Muscle layer of duodenum (tissue), 2 donors: Measurements from ENCODE around the gene NUP43.

Experiments
- H3K27ac ChIP-seq: one replicate; pipeline ENCODE4 v1.7.0; 2013; ENCODE audit warnings: mild to moderate bottlenecking, low read length
- H3K27me3 ChIP-seq: one replicate; pipeline ENCODE4 v1.7.0; 2013; ENCODE audit warnings: low read depth, mild to moderate bottlenecking, control low read depth, low read length
- H3K36me3 ChIP-seq, 2 donors: one replicate each; pipeline ENCODE4 v1.7.0; 2013; ENCODE audit warnings: low read length in 2 of 2, control low read depth in 1 of 2, mild to moderate bottlenecking in 1 of 2; ENCODE audit not compliant: insufficient read depth in 2 of 2, control insufficient read depth in 1 of 2
- H3K4me1 ChIP-seq, 2 donors: one replicate each; pipeline ENCODE4 v1.7.0; 2013; ENCODE audit warnings: low read length in 2 of 2, mild to moderate bottlenecking in 2 of 2, control low read depth in 1 of 2, moderate library complexity in 1 of 2; ENCODE audit not compliant: insufficient read depth in 2 of 2, control insufficient read depth in 1 of 2
- H3K4me3 ChIP-seq, 2 donors: one replicate each; pipeline ENCODE4 v1.7.0; 2013; ENCODE audit warnings: low read length in 2 of 2, low read depth in 1 of 2, mild to moderate bottlenecking in 1 of 2
- H3K9me3 ChIP-seq, 2 donors: one replicate each; pipeline ENCODE4 v1.7.0; 2013; ENCODE audit warnings: low read length in 2 of 2, control low read depth in 1 of 2, mild to moderate bottlenecking in 1 of 2; ENCODE audit not compliant: control insufficient read depth in 1 of 2
- donor health status: healthy.

NUP43 gene

DNA sequence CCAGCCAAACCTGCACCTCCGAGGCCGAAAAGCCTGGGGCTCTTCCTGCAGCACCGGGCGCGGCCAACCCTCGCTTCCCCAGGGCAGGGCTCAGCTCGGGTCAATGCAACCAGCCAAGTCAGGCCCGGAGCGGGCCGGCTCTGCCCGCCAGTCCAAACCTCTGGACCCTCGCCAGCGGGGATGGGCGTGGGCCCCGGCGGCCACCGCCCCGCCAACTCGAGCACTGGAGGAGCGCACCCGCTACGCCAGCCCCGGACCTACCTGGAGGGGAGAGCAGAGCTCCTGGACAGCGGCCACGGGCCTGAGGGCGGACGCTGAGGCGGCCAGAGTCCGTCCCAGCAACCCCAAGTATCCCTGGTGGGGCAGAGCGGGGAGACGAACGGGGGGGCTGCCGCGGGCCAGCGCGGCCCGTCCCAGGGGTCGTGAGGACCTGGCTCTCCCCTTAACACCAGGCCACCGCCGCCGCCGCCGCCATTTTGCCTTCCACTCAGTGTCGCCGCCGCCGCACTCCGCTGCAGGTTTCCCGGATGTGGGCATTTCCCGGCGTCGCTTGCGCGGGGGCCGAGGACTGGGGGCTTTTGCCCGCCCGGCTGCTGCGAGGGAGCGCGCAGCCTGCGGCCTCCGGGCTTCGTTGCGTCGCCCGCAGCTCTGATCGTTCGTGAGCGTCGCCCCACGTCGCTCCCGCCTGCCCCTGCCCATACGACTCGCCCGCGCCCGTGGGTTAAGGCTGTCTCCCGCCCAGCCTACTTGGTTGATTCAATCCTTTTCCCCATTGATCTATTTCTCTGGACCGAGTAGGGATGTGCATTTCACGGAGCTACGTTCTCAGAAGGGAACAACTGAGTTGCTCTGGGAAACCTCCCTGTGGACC is 28.5 kb downstream of the NUP43 start, which contains the start of gene LATS1:
LATS1 (minus strand) TSS at position 514 of the 871 bp plus-strand sequence. CDS start 15,975 bp downstream, outside the sequence.
- H3K4me1 ChIP-seq, result peaks cover 7 to 16% of the 10 kb centered on the region in 2 donors
- H3K9me3 ChIP-seq, result no peaks in the 10 kb centered on the region
- H3K4me3 ChIP-seq, result peak within 1 kb of the TSS; percentile 96 to 99
- H3K27ac ChIP-seq, result peak within 1 kb of the TSS; percentile 92
- no peaks in the 10 kb centered on the region for H3K27me3 ChIP-seq
- H3K36me3 ChIP-seq, result peaks cover 0 to 7% of the 10 kb centered on the region in 2 donors

DNA sequence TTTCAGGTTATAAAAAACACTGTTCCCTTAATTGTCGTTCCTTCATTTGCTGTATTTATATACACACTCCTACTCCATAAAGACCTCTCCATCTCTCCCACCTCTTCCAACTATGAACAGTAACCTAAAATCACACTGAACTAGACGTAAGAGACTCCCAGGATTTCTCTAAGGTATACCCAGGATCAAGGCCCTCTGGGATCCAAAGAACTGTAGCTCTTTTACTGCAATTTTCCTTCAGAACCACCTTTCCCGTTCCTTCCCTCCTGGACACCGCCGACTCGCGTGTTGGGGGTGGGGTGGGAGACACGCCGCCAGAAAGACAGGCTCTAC is 29.1 kb downstream of the NUP43 start:
- peak overlapping the region; percentile 92 for H3K27ac ChIP-seq
- peaks cover 0 to 7% of the 10 kb centered on the region in 2 donors for H3K36me3 ChIP-seq
- H3K4me3 ChIP-seq, result peak overlapping the region; percentile 96 to 99
- H3K9me3 ChIP-seq, result no peaks in the 10 kb centered on the region
- H3K27me3 ChIP-seq, result no peaks in the 10 kb centered on the region
- H3K4me1 ChIP-seq, result peaks cover 7 to 16% of the 10 kb centered on the region in 2 donors

DNA sequence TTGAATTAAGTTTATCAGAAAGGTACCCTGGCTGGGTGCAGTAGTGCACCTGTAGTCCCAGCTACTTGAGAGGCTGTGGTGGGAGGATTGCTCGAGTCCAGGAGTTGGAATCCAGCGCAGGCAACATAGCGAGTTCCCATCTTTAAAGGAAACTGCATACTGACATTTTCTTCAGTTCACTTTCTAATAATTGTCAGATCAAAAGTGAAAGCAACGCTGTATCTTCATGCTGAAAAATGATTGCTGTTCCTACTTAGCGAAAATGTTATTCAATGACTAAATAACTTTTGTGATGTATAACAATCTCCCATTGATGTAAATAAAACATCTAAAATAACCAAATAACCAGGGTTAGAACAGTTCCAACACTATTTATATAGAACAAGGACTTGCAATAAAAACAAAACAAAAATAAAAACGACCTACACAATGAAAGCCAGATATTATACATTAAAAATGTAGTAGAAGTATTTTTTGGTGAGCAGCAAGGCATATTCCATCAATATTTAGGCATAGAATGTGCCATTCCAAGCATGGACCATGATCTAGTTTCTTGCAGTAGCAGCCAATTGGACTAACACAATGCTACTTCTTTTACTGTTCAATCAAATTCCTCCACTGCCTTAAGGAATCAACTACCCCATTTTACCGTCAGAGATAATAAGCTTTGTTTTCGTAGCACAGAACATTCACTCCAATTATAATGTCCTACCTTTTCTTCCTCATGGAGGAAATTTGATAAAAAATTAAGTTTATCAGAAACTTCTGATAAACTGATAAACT is 30.0 kb downstream of the NUP43 start:
- Histone ChIP-seq H3K27ac (peak overlapping the region; percentile 92), H3K36me3 (peaks cover 4 to 7% of the 10 kb centered on the region in 2 donors), H3K4me3 (peak overlapping the region; percentile 96 to 99), H3K9me3 (no peaks in the 10 kb centered on the region), H3K27me3 (no peaks in the 10 kb centered on the region), H3K4me1 (peaks cover 7 to 16% of the 10 kb centered on the region in 2 donors)

DNA sequence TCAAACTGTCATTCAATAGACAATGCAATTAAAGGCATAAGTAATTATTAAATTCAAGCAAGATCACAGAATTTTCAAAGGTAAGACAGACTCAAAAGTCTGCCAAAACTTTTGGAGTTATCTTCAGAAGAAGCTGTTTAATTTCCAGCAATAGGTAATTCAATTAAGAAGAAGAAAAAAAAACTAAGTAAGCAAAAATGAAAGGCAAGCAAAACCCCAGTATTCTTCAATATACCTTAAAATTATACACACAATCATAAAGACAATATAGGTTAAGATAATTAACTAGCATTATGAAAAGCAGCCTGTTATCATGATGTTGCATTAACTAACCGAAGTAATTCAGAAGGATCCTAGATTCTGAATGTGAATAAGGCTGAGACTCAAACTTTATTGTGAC is 31.9 kb downstream of the NUP43 start:
- no peak overlapping the region for H3K27ac ChIP-seq
- H3K36me3 ChIP-seq, result peaks cover 4 to 7% of the 10 kb centered on the region in 2 donors
- no peaks in the 10 kb centered on the region for H3K27me3 ChIP-seq
- H3K9me3 ChIP-seq, result no peaks in the 10 kb centered on the region
- no peak overlapping the region for H3K4me3 ChIP-seq
- peaks cover 11 to 16% of the 10 kb centered on the region in 2 donors for H3K4me1 ChIP-seq

DNA sequence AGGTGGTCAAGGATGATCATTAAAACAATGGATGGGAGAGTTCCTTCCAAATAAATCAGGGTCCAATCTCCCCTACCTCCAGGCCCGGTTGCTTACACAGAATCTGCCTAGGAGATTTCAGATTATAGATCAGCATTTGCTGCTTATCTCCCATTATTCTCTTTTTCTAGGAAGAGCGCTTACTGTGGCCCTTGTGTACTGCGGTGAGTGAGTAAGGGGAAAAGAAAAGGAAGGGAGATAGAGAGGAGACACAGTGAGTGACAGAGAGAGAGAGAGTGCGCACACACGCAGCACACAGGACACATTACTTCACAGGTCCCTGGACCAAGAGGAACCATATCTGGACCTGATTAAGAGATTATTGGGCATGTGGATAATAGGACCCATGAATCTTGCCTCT is 34.6 kb downstream of the NUP43 start:
- H3K27ac ChIP-seq, result no peak overlapping the region
- peaks cover 0 to 4% of the 10 kb centered on the region in 2 donors for H3K36me3 ChIP-seq
- peaks cover 11 to 17% of the 10 kb centered on the region in 2 donors for H3K4me1 ChIP-seq
- no peaks in the 10 kb centered on the region for H3K27me3 ChIP-seq
- H3K9me3 ChIP-seq, result no peaks in the 10 kb centered on the region
- no peak overlapping the region for H3K4me3 ChIP-seq

DNA sequence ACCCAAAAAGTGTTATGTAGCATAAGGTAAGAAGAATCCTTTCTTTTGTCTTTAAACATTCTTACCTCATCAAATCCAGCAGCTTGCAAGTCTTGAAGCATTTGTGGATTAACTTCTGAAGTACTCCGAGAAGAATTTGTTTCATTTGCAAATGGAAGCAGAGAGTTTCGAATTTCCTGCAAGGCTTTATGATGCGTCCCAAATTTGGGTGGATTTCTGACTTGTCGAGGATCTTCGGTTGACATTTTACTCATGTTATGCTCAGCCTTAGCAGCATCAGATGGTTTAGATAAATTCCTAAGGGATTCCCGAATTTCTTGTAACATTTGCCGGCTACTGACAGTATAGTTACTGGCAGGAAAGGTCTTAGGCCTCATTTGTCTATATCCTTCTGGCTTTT is 44.6 kb downstream of the NUP43 start:
- no peak overlapping the region for H3K4me3 ChIP-seq
- H3K4me1 ChIP-seq, result peaks cover 0 to 16% of the 10 kb centered on the region in 2 donors

DNA sequence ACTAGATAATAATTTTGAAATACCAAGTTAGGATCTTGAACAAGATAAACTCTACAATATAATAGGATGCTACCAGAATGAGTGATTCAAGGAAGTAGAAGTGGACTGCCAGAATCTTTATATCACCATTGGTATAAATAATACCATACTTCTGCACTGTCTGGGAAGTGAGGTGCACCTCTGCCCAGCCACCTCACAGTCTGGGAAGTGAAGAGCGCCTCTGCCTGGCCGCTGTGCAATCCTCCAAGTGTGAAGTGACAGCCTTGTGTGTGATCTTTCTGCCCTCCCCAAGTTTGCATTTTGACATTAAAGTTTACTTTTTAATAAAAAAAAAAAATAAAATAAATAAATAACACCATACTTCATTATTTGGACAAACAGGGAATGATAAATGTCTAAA is 47.2 kb downstream of the NUP43 start:
- no peak overlapping the region for H3K4me3 ChIP-seq
- peaks cover 0 to 1% of the 10 kb centered on the region in 2 donors for H3K36me3 ChIP-seq
- peaks cover 0 to 14% of the 10 kb centered on the region in 2 donors for H3K4me1 ChIP-seq

More for the DNA sequence above, 44.6 kb downstream of the NUP43 start:
- no peaks in the 10 kb centered on the region for H3K9me3 ChIP-seq
- no peaks in the 10 kb centered on the region for H3K27me3 ChIP-seq
- H3K27ac ChIP-seq, result no peak overlapping the region
- H3K36me3 ChIP-seq, result no peaks in the 10 kb centered on the region

DNA sequence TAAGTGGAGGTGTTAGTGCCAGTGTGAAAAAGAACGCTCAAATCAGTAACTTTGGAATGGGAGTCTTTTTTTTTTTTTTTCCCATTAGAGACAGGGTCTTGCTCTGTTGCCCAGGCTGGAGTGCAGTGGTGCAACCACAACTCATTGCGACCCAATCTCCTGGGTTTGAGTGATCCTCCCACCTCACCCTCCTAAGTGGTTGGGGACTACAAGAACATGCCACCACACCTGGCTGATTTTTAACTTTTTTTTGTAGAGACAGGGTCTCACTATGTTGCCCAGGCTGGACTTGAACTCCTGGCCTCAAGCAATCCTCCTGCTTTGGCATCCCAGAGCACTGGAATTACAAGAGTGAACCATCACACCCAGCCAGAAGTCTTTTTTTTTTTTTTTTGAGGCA is 48.2 kb downstream of the NUP43 start:
- peaks cover 4 to 5% of the 10 kb centered on the region in 2 donors for H3K36me3 ChIP-seq
- H3K9me3 ChIP-seq, result no peaks in the 10 kb centered on the region
- no peak overlapping the region for H3K4me3 ChIP-seq
- H3K27ac ChIP-seq, result no peak overlapping the region
- peaks cover 0 to 14% of the 10 kb centered on the region in 2 donors for H3K4me1 ChIP-seq
- H3K27me3 ChIP-seq, result no peaks in the 10 kb centered on the region

More for the DNA sequence above, 47.2 kb downstream of the NUP43 start:
- H3K27ac ChIP-seq, result no peak overlapping the region
- no peaks in the 10 kb centered on the region for H3K9me3 ChIP-seq
- no peaks in the 10 kb centered on the region for H3K27me3 ChIP-seq

DNA sequence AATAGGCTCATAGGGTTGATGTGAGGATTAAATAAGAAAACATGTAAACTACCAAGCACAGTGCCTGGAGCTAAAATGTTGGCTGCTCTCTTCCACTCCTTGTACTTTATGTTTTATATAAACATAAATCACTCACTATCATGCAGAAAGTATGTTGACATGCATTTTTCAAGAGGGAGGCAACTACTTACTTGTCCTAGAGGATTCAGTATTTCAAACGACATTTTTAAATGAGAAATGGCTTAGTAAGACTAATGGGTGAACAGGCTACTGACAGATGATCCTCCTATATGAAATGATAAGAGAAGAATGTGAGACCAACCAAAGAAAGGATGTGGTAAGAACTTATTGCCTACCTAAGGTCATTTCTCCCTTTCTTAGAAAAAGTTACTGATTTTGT is 49.4 kb downstream of the NUP43 start:
- no peak overlapping the region for H3K27ac ChIP-seq
- no peak overlapping the region for H3K4me3 ChIP-seq
- H3K27me3 ChIP-seq, result no peaks in the 10 kb centered on the region
- no peaks in the 10 kb centered on the region for H3K9me3 ChIP-seq
- peaks cover 9 to 11% of the 10 kb centered on the region in 2 donors for H3K36me3 ChIP-seq
- H3K4me1 ChIP-seq, result peaks cover 0 to 11% of the 10 kb centered on the region in 2 donors

DNA sequence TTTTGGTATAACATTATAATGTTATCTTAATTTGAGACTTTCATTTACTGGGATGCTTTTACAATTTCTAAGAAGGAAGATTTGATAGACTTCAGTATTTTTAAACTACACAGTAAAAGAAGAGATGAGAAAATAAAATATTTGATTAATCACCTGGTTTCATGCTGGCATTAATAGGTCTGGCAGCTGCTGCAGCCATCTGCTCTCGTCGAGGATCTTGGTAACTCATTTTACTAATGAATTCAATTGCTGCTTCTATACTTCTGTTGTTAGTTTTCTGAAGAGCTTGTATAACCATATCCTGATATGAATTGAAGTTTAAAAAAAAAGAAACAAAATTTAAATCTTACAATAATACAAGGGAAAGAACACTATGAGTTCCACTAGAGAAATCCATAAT is 51.4 kb downstream of the NUP43 start:
- no peaks in the 10 kb centered on the region for H3K9me3 ChIP-seq
- H3K4me3 ChIP-seq, result no peak overlapping the region
- H3K4me1 ChIP-seq, result peaks cover 0 to 10% of the 10 kb centered on the region in 2 donors
- H3K27me3 ChIP-seq, result no peaks in the 10 kb centered on the region
- H3K27ac ChIP-seq, result no peak overlapping the region
- peaks cover 12% of the 10 kb centered on the region in 2 donors for H3K36me3 ChIP-seq

DNA sequence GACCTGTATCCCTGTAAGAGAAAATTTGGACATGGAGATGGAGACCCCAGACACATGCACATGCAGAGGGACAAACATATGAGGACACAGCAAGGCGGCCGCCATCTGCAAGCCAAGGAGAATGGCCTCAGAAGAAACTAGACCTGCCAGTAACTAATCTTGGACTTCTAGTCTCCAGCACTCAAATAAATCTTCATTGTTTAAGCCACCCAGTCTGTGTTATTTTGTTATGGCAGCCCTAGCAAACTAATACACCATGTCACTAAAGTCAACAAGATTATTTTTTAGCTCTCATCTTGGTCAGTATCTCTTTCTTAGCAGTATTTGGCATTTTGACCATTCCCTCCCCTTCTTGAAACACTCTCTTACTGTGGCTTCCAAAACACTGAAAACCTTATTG is 55.1 kb downstream of the NUP43 start:
- H3K4me1 ChIP-seq, result no peaks in the 10 kb centered on the region
- H3K27ac ChIP-seq, result no peak overlapping the region
- no peaks in the 10 kb centered on the region for H3K27me3 ChIP-seq
- peaks cover 12 to 13% of the 10 kb centered on the region in 2 donors for H3K36me3 ChIP-seq
- no peaks in the 10 kb centered on the region for H3K9me3 ChIP-seq
- H3K4me3 ChIP-seq, result no peak overlapping the region
